Colonic mucosa (tissue), 4 donors: ENCODE data around the gene NUP85. TPM values are rescaled to one million over a fixed set of nuclear protein-coding genes. Genes with fewer than 3 reads are reported as not detected.
A peak's percentile ranks its signal among the peaks of the same experiment; 100 is the strongest.

Source experiments
- DNase-seq: peaks from one replicate; pipeline ENCODE4 v3.0.0-alpha.2; 2020
- H3K27ac ChIP-seq: fragments of 200-600 bp; one replicate; pipeline ENCODE4 v1.8.0; 2021
- H3K27me3 ChIP-seq: fragments of 200-600 bp; one replicate; pipeline ENCODE4 v1.8.0; 2021
- H3K36me3 ChIP-seq: fragments of 200-600 bp; one replicate; pipeline ENCODE4 v1.8.0; 2021
- H3K4me1 ChIP-seq: fragments of 200-600 bp; one replicate; pipeline ENCODE4 v1.8.0; 2021; ENCODE audit warnings: mild to moderate bottlenecking
- H3K4me3 ChIP-seq: fragments of 200-600 bp; one replicate; pipeline ENCODE4 v1.8.0; 2021
- H3K9ac ChIP-seq, 2 donors: one replicate each; pipeline ENCODE4 v1.7.0; 2013; ENCODE audit warnings: control low read depth in 2 of 2, low read depth in 2 of 2, low read length in 2 of 2
- H3K9me3 ChIP-seq: fragments of 200-600 bp; one replicate; pipeline ENCODE4 v1.8.0; 2021
- CTCF ChIP-seq: fragments of 200-600 bp; IDR thresholded peaks from one replicate; pipeline ENCODE4 v1.8.0; 2022; ENCODE audit warnings: antibody characterized with exemption, mild to moderate bottlenecking
- intact Hi-C: fragments of 100-400 bp; cut with DNase I; formaldehyde crosslinking; loops from one replicate; pipeline ENCODE4 v1.14.1; 2022
- total RNA-seq, 2 donors: library from RNA; stranded (reverse); fragmentation: NEBNext Ultra II Directional in 1 of 2; extraction: Animal tissue kit (Norgen Biotek cat#: 25700) in 1 of 2; gene quantifications; one replicate each; pipeline ENCODE4 v1.2.1, GENCODE V29; 2021
- donor health status: healthy.
- donor health status: DM: no; HTN: no; CAD: no.
- donor health status: DM: no; HTN: no; CAD: no.

NUP85 gene
- total RNA-seq, 2 donors from 2014 or later = 42.2 to 86.8 TPM

- Histone ChIP-seq H3K9ac (peak overlapping the region; percentile 93 to 94), H3K9me3 (no peaks in the 10 kb centered on the region), H3K36me3 (no peaks in the 10 kb centered on the region), H3K27ac (peak overlapping the region; percentile 99), H3K4me1 (peaks cover 3% of the 10 kb centered on the region), H3K27me3 (no peaks in the 10 kb centered on the region), H3K4me3 (peak overlapping the region; percentile 94)
- no peak for TF ChIP-seq CTCF
- intact Hi-C loops = no loop called here
- peak; percentile 49 for DNase-seq
These were observed 23.7 kb upstream of the NUP85 start for GRCh38 chr17:75181608-75182318.

GRCh38 chr17:75182319-75182568 lies 23.2 kb upstream of the NUP85 start:
- H3K9me3 ChIP-seq = no peaks in the 10 kb centered on the region
- peak overlapping the region; percentile 99 for H3K27ac ChIP-seq
- H3K4me3 ChIP-seq = peak overlapping the region; percentile 94
- intact Hi-C loops = no loop called here
- peak overlapping the region; percentile 93 to 94 for H3K9ac ChIP-seq
- peak; percentile 30 for TF ChIP-seq CTCF
- DNase-seq = no peak
- H3K27me3 ChIP-seq = no peaks in the 10 kb centered on the region
- H3K4me1 ChIP-seq = peaks cover 3% of the 10 kb centered on the region
- no peaks in the 10 kb centered on the region for H3K36me3 ChIP-seq

- H3K36me3 ChIP-seq = no peaks in the 10 kb centered on the region
- H3K9me3 ChIP-seq = no peaks in the 10 kb centered on the region
- H3K4me1 ChIP-seq = peaks cover 3% of the 10 kb centered on the region
- H3K4me3 ChIP-seq = peak within 1 kb of the TSS; percentile 94
- intact Hi-C loops = no loop called here
- peak; percentile 96 for DNase-seq
- no peak for TF ChIP-seq CTCF
- no peaks in the 10 kb centered on the region for H3K27me3 ChIP-seq
- H3K27ac ChIP-seq = peak within 1 kb of the TSS; percentile 99
- H3K9ac ChIP-seq = peak within 1 kb of the TSS; percentile 93 to 94
These were observed 22.7 kb upstream of the NUP85 start, which contains the start of gene SUMO2 for GRCh38 chr17:75182569-75183436. Gene SUMO2, minus strand, starts transcription at chr17:75182959. Its CDS starts 125 bp downstream, at chr17:75182834.

- H3K9me3 ChIP-seq = no peaks in the 10 kb centered on the region
- no peak for DNase-seq
- H3K27me3 ChIP-seq = no peaks in the 10 kb centered on the region
- H3K27ac ChIP-seq = peak overlapping the region; percentile 99
- no peak overlapping the region for H3K4me3 ChIP-seq
- H3K36me3 ChIP-seq = no peaks in the 10 kb centered on the region
- no peak overlapping the region for H3K9ac ChIP-seq
- intact Hi-C loops = no loop called here
- peaks cover 3% of the 10 kb centered on the region for H3K4me1 ChIP-seq
- no peak for TF ChIP-seq CTCF
These were observed 21.2 kb upstream of the NUP85 start for GRCh38 chr17:75183999-75184884.

GRCh38 chr17:75188614-75189013 lies 16.9 kb upstream of the NUP85 start:
- TF ChIP-seq CTCF = no peak
- Histone ChIP-seq H3K9ac (no peak overlapping the region), H3K27ac (no peak overlapping the region), H3K36me3 (no peaks in the 10 kb centered on the region), H3K27me3 (no peaks in the 10 kb centered on the region), H3K4me1 (no peaks in the 10 kb centered on the region), H3K4me3 (no peak overlapping the region), H3K9me3 (no peaks in the 10 kb centered on the region)
- no peak for DNase-seq
- intact Hi-C loops = no loop called here
